ENCODE results near the gene LRIG2. TPM values are rescaled to one million over a fixed set of nuclear protein-coding genes. Genes with fewer than 3 reads are reported as not detected.
A peak's percentile ranks its signal among the peaks of the same experiment; 100 is the strongest.

The LRIG2 gene
- total and polyA plus RNA-seq, 2 of the 13 experiments (the other 11 are each of a cell fraction or from before 2014, with no cell fraction given), result 8.1 to 12.2 TPM

GRCh38 chr1:113027007-113027406 is 46.0 kb upstream of the LRIG2 start (continued):
- TF ChIP-seq ZXDC (CRISPR knock-in tag; IDR thresholded peaks at IDR 0.05) (no peak), SCMH1 (CRISPR knock-in tag; IDR thresholded peaks at IDR 0.05; ENCODE audit: borderline replicate concordance) (no peak), CC2D1A (CRISPR knock-in tag; IDR thresholded peaks at IDR 0.05) (no peak), CREM (IDR thresholded peaks at IDR 0.05) (peak; percentile 60), CREM (CRISPR knock-in tag; IDR thresholded peaks at IDR 0.05) (no peak), FOXK2 (IDR thresholded peaks at IDR 0.05) (no peak), ZNF205 (CRISPR knock-in tag; IDR thresholded peaks at IDR 0.05) (no peak), NR2C2 (CRISPR knock-in tag; IDR thresholded peaks at IDR 0.05; ENCODE audit: borderline replicate concordance) (peak; percentile 35; the same call in 1 of the 2 replicates), PHF5A (CRISPR knock-in tag; IDR thresholded peaks at IDR 0.05; ENCODE audit: low read depth, unreplicated experiment) (no peak), AGO1 (IDR thresholded peaks at IDR 0.05; ENCODE audit: low read depth, low read length, poor library complexity, severe bottlenecking) (no peak), THAP7 (CRISPR knock-in tag; IDR thresholded peaks at IDR 0.05) (no peak), SMARCC2 (IDR thresholded peaks at IDR 0.05) (no peak), TBX2 (CRISPR knock-in tag; IDR thresholded peaks at IDR 0.05; ENCODE audit: borderline replicate concordance) (peak; percentile 66; the same call in 1 of the 2 replicates), ZNF34 (CRISPR knock-in tag; IDR thresholded peaks at IDR 0.05; ENCODE audit: borderline replicate concordance) (no peak), MED8 (CRISPR knock-in tag; IDR thresholded peaks at IDR 0.05; ENCODE audit: insufficient replicate concordance) (no peak), ZNF572 (CRISPR knock-in tag; IDR thresholded peaks at IDR 0.05) (no peak), ZNF574 (CRISPR knock-in tag; IDR thresholded peaks at IDR 0.05) (0 out of 2 replicates have a peak, but pooled peaks have one; percentile 45), IKZF1 (IDR thresholded peaks at IDR 0.05) (no peak), ZNF839 (CRISPR knock-in tag; IDR thresholded peaks at IDR 0.05; ENCODE audit: borderline replicate concordance) (no peak), ZBTB38 (CRISPR knock-in tag; IDR thresholded peaks at IDR 0.05) (peak; percentile 21; the same call in 1 of the 2 replicates)
- TF ChIP-seq, protein P1, sequence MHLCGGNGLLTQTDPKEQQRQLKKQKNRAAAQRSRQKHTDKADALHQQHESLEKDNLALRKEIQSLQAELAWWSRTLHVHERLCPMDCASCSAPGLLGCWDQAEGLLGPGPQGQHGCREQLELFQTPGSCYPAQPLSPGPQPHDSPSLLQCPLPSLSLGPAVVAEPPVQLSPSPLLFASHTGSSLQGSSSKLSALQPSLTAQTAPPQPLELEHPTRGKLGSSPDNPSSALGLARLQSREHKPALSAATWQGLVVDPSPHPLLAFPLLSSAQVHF (CRISPR knock-in tag; IDR thresholded peaks at IDR 0.05), result no peak
- TF ChIP-seq, protein P2, sequence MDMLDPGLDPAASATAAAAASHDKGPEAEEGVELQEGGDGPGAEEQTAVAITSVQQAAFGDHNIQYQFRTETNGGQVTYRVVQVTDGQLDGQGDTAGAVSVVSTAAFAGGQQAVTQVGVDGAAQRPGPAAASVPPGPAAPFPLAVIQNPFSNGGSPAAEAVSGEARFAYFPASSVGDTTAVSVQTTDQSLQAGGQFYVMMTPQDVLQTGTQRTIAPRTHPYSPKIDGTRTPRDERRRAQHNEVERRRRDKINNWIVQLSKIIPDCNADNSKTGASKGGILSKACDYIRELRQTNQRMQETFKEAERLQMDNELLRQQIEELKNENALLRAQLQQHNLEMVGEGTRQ (IDR thresholded peaks at IDR 0.05; ENCODE audit: low read depth, low read length), result no peak
- TF ChIP-seq, protein P2 (CRISPR knock-in tag; IDR thresholded peaks at IDR 0.05; ENCODE audit: borderline replicate concordance), result peak; percentile 38; the same call in 1 of the 2 replicates

All from HepG2 (cell line).